GM23338 (cell line): ENCODE data around the gene IPO8.

Source experiments
- CREB1 ChIP-seq: fragments of 250-450 bp; sonication (Bioruptor Pico); IDR thresholded peaks from 2 replicates; pipeline ENCODE4 v1.5.0; 2020; ENCODE audit warnings: low read depth, mild to moderate bottlenecking, moderate library complexity
- CTCF ChIP-seq, 2 experiments: fragments of 200-600 bp in 1 of 2; sonication (generic) in 1 of 2; conservative IDR thresholded peaks; 2 replicates each; pipeline versions ENCODE4 v1.5.1 to v1.6.1; 2016 to 2017; ENCODE audit warnings: antibody characterized with exemption in 2 of 2, low read depth in 2 of 2, mild to moderate bottlenecking in 2 of 2, moderate library complexity in 1 of 2
- ETS1 ChIP-seq: IDR thresholded peaks from 2 replicates; pipeline ENCODE4 v1.6.1; 2016; ENCODE audit warnings: antibody characterized with exemption
- EZH2 ChIP-seq: fragments of 200-600 bp; sonication (generic); IDR thresholded peaks from one replicate; pipeline ENCODE4 v1.8.0; 2017; ENCODE audit warnings: antibody characterized with exemption, mild to moderate bottlenecking, low read depth; ENCODE audit not compliant: unreplicated experiment
- EZH2phosphoT487 ChIP-seq: fragments of 200-600 bp; sonication (generic); IDR thresholded peaks from one replicate; pipeline ENCODE4 v1.8.1; 2018; ENCODE audit warnings: antibody characterized with exemption; ENCODE audit not compliant: unreplicated experiment
- JUNB ChIP-seq: IDR thresholded peaks from one replicate; pipeline ENCODE4 v1.6.1; 2016; ENCODE audit warnings: antibody characterized with exemption; ENCODE audit not compliant: unreplicated experiment
- NANOG ChIP-seq: IDR thresholded peaks from 2 replicates; pipeline ENCODE4 v1.6.1; 2016; ENCODE audit warnings: antibody characterized with exemption, borderline replicate concordance
- POLR2AphosphoS5 ChIP-seq: IDR thresholded peaks from 2 replicates; pipeline ENCODE4 v1.6.1; 2016; ENCODE audit warnings: antibody characterized with exemption, low read depth
- REST ChIP-seq: IDR thresholded peaks from one replicate; pipeline ENCODE4 v1.6.1; 2018; ENCODE audit warnings: antibody characterized with exemption; ENCODE audit not compliant: unreplicated experiment
- STAT1 ChIP-seq: IDR thresholded peaks from one replicate; pipeline ENCODE4 v1.6.1; 2016; ENCODE audit warnings: antibody characterized with exemption; ENCODE audit not compliant: unreplicated experiment
- ZNF114 ChIP-seq: fragments of 250-450 bp; sonication (Bioruptor Pico); IDR thresholded peaks from 2 replicates; pipeline ENCODE4 v1.5.0; 2020; ENCODE audit warnings: mild to moderate bottlenecking, moderate library complexity
- ZNF331 ChIP-seq: fragments of 250-450 bp; sonication (Bioruptor Pico); IDR thresholded peaks from 2 replicates; pipeline ENCODE4 v1.5.0; 2020; ENCODE audit warnings: low read depth, mild to moderate bottlenecking, moderate library complexity
- ZNF462 ChIP-seq: fragments of 250-450 bp; sonication (Bioruptor Pico); IDR thresholded peaks from 2 replicates; pipeline ENCODE4 v1.5.0; 2020; ENCODE audit warnings: mild to moderate bottlenecking, moderate library complexity

- TF ChIP-seq CTCF (conservative IDR thresholded peaks at IDR 0.05; ENCODE audit: low read depth in 2 of 2) (no peak), POLR2AphosphoS5 (no peak), EZH2 (no peak), REST (no peak), ZNF462 (CRISPR knock-in tag) (no peak), EZH2phosphoT487 (no peak), ETS1 (no peak), ZNF114 (no peak), CREB1 (CRISPR knock-in tag) (no peak), NANOG (no peak), JUNB (no peak), STAT1 (no peak), ZNF331 (CRISPR knock-in tag) (no peak)
These were observed 93.0 kb downstream of the IPO8 start for GRCh38 chr12:30602678-30603077.
